DND-41 (cell line): ENCODE measurements around the gene PTPRE.

Source experiments
- CTCF ChIP-seq: IDR thresholded peaks from 2 replicates; pipeline ENCODE4 v1.5.1; 2012; ENCODE audit warnings: borderline replicate concordance, low read length, moderate library complexity, mild to moderate bottlenecking; ENCODE audit not compliant: poor library complexity, severe bottlenecking; ENCODE audit errors: extremely low read depth
- EZH2 ChIP-seq: IDR thresholded peaks from 3 replicates; pipeline ENCODE4 v1.6.1; 2012; ENCODE audit warnings: borderline replicate concordance, low read depth, mild to moderate bottlenecking, moderate library complexity, low read length, inconsistent platforms; ENCODE audit not compliant: severe bottlenecking

- TF ChIP-seq CTCF: no peak
- TF ChIP-seq EZH2: no peak
Observed at GRCh38 chr10:127908959-127909267, 2.0 kb downstream of the PTPRE start.
